Pancreas (tissue), 10 donors: Measurements from ENCODE around the gene FRMD4A. TPM values are rescaled to one million over a fixed set of nuclear protein-coding genes. Genes with fewer than 3 reads are reported as not detected.

Experiments used
- ATAC-seq, 4 donors: fragments of 200-7000 bp; cut with Tn5 transposase; one replicate each; pipeline versions ENCODE4 v1.8.0 to v1.9.1; 2020; ENCODE audit warnings: mild to moderate bottlenecking in 4 of 4, moderate library complexity in 4 of 4
- DNase-seq, 6 donors: peaks; one replicate each; pipeline ENCODE4 v3.0.0-alpha.2; 2020
- FAIRE-seq: peaks from 2 replicates; lab custom pipeline; 2012; peaks lifted over from hg19 to GRCh38; lab: Jason Lieb, UNC
- H3K27ac ChIP-seq, 4 donors: fragments of 200-600 bp; sonication (generic); 1 replicate in 3 of 4; 2 replicates in 1 of 4; pipeline versions ENCODE4 v1.5.0 to v1.8.0; 2020
- H3K27me3 ChIP-seq, 4 donors: fragments of 200-600 bp; one replicate each; pipeline ENCODE4 v1.8.0; 2021
- H3K36me3 ChIP-seq, 3 donors: fragments of 200-600 bp; sonication (generic) in 1 of 3; one replicate each; pipeline versions ENCODE4 v1.5.0 to v1.8.0; 2020 to 2021
- H3K4me1 ChIP-seq, 3 donors: fragments of 200-600 bp; one replicate each; pipeline ENCODE4 v1.8.0; 2021
- H3K4me3 ChIP-seq, 4 donors: fragments of 200-600 bp; sonication (generic) in 2 of 4; one replicate each; pipeline versions ENCODE4 v1.5.0 to v1.8.0; 2020 to 2021
- H3K9me3 ChIP-seq, 4 donors: fragments of 200-600 bp; one replicate each; pipeline ENCODE4 v1.8.0; 2021
- WGBS, 2 donors: extraction: QIAGEN DNeasy Blood & Tissue Kit; methylation state at CpG; one replicate each; pipeline ENCODE4 v1.1.7; 2013; 5-methylcytosine and 5-hydroxymethylcytosine counted together
- intact Hi-C, 3 donors: fragments of 100-400 bp; cut with DNase I; formaldehyde crosslinking; loops; one replicate each; pipeline versions ENCODE4 v1.11.1 to v1.14.2; 2022
- polyA plus RNA-seq, 2 donors: library from polyadenylated mRNA; stranded (reverse); fragments of 200-250 nt; gene quantifications; one replicate each; pipeline ENCODE4 v1.2.3, GENCODE V29; 2013
- total RNA-seq, 6 donors: library from RNA; stranded (reverse); fragmentation: NEBNext Ultra II Directional in 4 of 6; extraction: Animal tissue kit (Norgen Biotek cat#: 25700) in 4 of 6; gene quantifications; one replicate each; pipeline versions ENCODE4 v1.2.1 to v1.2.4, GENCODE V29; 2021 to 2023
- TF ChIP-seq, protein P1 (sequence below), 4 donors: fragments of 200-600 bp; sonication (generic) in 3 of 4; IDR thresholded peaks; one replicate each; pipeline versions ENCODE4 v1.5.0 to v1.8.0; 2021; ENCODE audit warnings: antibody characterized with exemption in 4 of 4
- donor health status: healthy with polysubstance abuse.
- donor health status: DM: no; HTN: no; CAD: no; lungs with moderate emphysema.
- donor health status: DM: no; HTN: no; CAD: no.
- donor health status: control.
- donor health status: control.
- donor health status: Bipolar disorder and iron deficiency.
- donor health status: DM: yes; HTN: yes; CAD: no.
- donor health status: DM: no; HTN: no; CAD: no.
- donor health status: DM: no; HTN: no; CAD: no.
- donor health status: DM: yes; HTN: yes; CAD: no.

Gene FRMD4A
- total and polyA plus RNA-seq, 8 donors, result 13.5 to 27.5 (median 18.7) TPM

GRCh38 chr10:14333606-14334005 is 2.9 kb upstream of the FRMD4A start:
- intact Hi-C loops, result no loop called here
- no peaks in the 10 kb centered on the region for H3K9me3 ChIP-seq
- H3K36me3 ChIP-seq, result no peaks in the 10 kb centered on the region
- no peaks in the 10 kb centered on the region for H3K4me1 ChIP-seq
- H3K27ac ChIP-seq, result no peak overlapping the region
- WGBS, 2 donors, result 94 to 96% methylated on average over 2 of the region's 2 CpGs
- H3K4me3 ChIP-seq, result no peak overlapping the region
- no peak for DNase-seq
- TF ChIP-seq, protein P1, sequence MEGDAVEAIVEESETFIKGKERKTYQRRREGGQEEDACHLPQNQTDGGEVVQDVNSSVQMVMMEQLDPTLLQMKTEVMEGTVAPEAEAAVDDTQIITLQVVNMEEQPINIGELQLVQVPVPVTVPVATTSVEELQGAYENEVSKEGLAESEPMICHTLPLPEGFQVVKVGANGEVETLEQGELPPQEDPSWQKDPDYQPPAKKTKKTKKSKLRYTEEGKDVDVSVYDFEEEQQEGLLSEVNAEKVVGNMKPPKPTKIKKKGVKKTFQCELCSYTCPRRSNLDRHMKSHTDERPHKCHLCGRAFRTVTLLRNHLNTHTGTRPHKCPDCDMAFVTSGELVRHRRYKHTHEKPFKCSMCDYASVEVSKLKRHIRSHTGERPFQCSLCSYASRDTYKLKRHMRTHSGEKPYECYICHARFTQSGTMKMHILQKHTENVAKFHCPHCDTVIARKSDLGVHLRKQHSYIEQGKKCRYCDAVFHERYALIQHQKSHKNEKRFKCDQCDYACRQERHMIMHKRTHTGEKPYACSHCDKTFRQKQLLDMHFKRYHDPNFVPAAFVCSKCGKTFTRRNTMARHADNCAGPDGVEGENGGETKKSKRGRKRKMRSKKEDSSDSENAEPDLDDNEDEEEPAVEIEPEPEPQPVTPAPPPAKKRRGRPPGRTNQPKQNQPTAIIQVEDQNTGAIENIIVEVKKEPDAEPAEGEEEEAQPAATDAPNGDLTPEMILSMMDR (IDR thresholded peaks at IDR 0.05), result no peak
- no peak for FAIRE-seq
- no peak for ATAC-seq
- H3K27me3 ChIP-seq, result no peaks in the 10 kb centered on the region

DNA sequence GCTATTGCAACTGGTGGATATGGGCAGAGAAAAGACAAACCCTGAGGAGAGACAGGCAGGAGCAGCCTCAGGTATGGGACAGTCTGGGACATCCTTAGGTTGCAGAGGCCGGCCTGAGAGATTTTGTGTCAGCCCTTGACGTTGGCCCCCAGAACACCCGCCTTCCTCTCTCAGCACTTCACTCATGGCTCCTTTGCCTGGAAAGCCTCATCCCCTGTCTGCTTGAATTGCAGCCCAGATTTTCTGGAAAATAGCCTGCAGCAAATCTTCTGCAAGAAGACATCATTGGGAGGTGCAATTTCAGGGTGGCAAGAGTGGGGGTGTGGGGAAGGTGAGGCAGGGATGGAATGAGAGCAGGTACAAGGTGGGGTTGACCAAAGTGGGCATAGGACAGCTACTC is 2.2 kb upstream of the FRMD4A start:
- FAIRE-seq (no peak), ATAC-seq (no peak), DNase-seq (no peak)
- 92 to 94% methylated on average over 3 of the region's 3 CpGs for WGBS, 2 donors
- TF ChIP-seq, protein P1 (IDR thresholded peaks at IDR 0.05), result no peak
- Histone ChIP-seq H3K36me3 (no peaks in the 10 kb centered on the region), H3K27ac (no peak overlapping the region), H3K4me1 (no peaks in the 10 kb centered on the region), H3K4me3 (no peak overlapping the region), H3K9me3 (no peaks in the 10 kb centered on the region), H3K27me3 (no peaks in the 10 kb centered on the region)
- intact Hi-C loops, result no loop called here

GRCh38 chr10:14329746-14330173 is 964 bp downstream of the FRMD4A start:
- Histone ChIP-seq H3K9me3 (no peaks in the 10 kb centered on the region), H3K36me3 (no peaks in the 10 kb centered on the region), H3K4me3 (no peak overlapping the region), H3K4me1 (no peaks in the 10 kb centered on the region), H3K27me3 (no peaks in the 10 kb centered on the region), H3K27ac (no peak overlapping the region)
- ATAC-seq, result no peak
- DNase-seq, result no peak
- TF ChIP-seq, protein P1 (IDR thresholded peaks at IDR 0.05), result no peak
- intact Hi-C loops, result loop anchor here in 1 of 3 donors (10.0 kb wide), 1 partner anchor 135 kb away; no protein-coding TSS in a partner anchor
- WGBS, 2 donors, result 75 to 79% methylated on average over 13 of the region's 13 CpGs
- no peak for FAIRE-seq

GRCh38 chr10:14328881-14329672 is 1.6 kb downstream of the FRMD4A start:
- 87% methylated on average over 6 of the region's 6 CpGs for WGBS, 2 donors
- intact Hi-C loops, result loop anchor here in 1 of 3 donors (10.0 kb wide), 1 partner anchor 134 kb away; no protein-coding TSS in a partner anchor
- H3K4me1 ChIP-seq, result no peaks in the 10 kb centered on the region
- TF ChIP-seq, protein P1 (IDR thresholded peaks at IDR 0.05), result no peak
- H3K9me3 ChIP-seq, result no peaks in the 10 kb centered on the region
- H3K27me3 ChIP-seq, result no peaks in the 10 kb centered on the region
- no peak overlapping the region for H3K4me3 ChIP-seq
- no peak for ATAC-seq
- no peak for FAIRE-seq
- no peaks in the 10 kb centered on the region for H3K36me3 ChIP-seq
- DNase-seq, result no peak
- H3K27ac ChIP-seq, result no peak overlapping the region

DNA sequence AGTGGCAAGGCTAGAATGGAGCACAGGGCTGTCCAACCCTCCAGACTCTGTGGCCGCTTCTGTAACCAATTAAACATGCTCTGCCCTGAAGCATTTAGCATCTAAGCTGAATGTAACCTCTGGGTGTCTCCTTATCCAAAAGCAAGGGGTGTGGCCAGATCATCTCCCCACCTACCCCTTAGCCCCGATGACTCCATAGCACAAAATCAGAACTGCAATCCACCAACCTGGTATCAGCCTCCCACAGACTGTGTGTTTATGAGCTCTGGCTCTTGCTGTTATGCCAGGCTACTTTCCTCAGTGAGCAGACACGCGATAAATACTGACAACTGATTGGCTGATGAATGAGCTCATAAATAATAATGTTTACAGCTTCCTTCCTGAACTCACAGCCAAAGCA is 3.2 kb downstream of the FRMD4A start:
- Histone ChIP-seq H3K27ac (no peak overlapping the region), H3K36me3 (no peaks in the 10 kb centered on the region), H3K4me1 (no peaks in the 10 kb centered on the region), H3K9me3 (no peaks in the 10 kb centered on the region), H3K27me3 (no peaks in the 10 kb centered on the region), H3K4me3 (no peak overlapping the region)
- 79 to 85% methylated on average over 4 of the region's 4 CpGs for WGBS, 2 donors
- no peak for DNase-seq
- ATAC-seq, result no peak
- FAIRE-seq, result no peak
- intact Hi-C loops, result loop anchor here in 1 of 3 donors (10.0 kb wide), 1 partner anchor 133 kb away; no protein-coding TSS in a partner anchor
- TF ChIP-seq, protein P1 (IDR thresholded peaks at IDR 0.05), result no peak
